Kidney (tissue), 14 donors: ENCODE measurements around the gene MYL5. TPM values are rescaled to one million over a fixed set of nuclear protein-coding genes. Genes with fewer than 3 reads are reported as not detected.

ENCODE experiments used
- DNase-seq, 5 donors: peaks; one replicate each; pipeline ENCODE4 v3.0.0-alpha.2; 2013 to 2020
- FAIRE-seq: peaks from 2 replicates; lab custom pipeline; 2012; peaks lifted over from hg19 to GRCh38; lab: Jason Lieb, UNC
- H3K27ac ChIP-seq, 2 donors: one replicate each; pipeline ENCODE4 v1.7.0; 2013; ENCODE audit warnings: low read depth in 2 of 2, low read length in 2 of 2, inconsistent platforms in 1 of 2
- H3K27me3 ChIP-seq: one replicate; pipeline ENCODE4 v1.7.1; 2013; ENCODE audit warnings: low read length, inconsistent platforms; ENCODE audit not compliant: control insufficient read depth, insufficient read depth
- H3K36me3 ChIP-seq, 3 donors: one replicate each; pipeline versions ENCODE4 v1.7.0 to v1.7.1; 2013; ENCODE audit warnings: low read length in 3 of 3, control low read depth in 1 of 3, inconsistent platforms in 1 of 3; ENCODE audit not compliant: insufficient read depth in 3 of 3, control insufficient read depth in 2 of 3
- H3K4me1 ChIP-seq, 3 donors: one replicate each; pipeline versions ENCODE4 v1.7.0 to v1.7.1; 2013; ENCODE audit warnings: low read length in 3 of 3, inconsistent platforms in 1 of 3, low read depth in 1 of 3; ENCODE audit not compliant: control insufficient read depth in 2 of 3, insufficient read depth in 2 of 3
- H3K4me3 ChIP-seq, 3 donors: one replicate each; pipeline versions ENCODE4 v1.7.0 to v1.8.1; 2013; ENCODE audit warnings: low read length in 3 of 3, control low read depth in 1 of 3, inconsistent platforms in 1 of 3
- H3K9ac ChIP-seq, 3 donors: one replicate each; pipeline versions ENCODE4 v1.7.0 to v1.7.1; 2013; ENCODE audit warnings: low read length in 3 of 3, control low read depth in 1 of 3, inconsistent platforms in 1 of 3
- H3K9me3 ChIP-seq, 3 donors: one replicate each; pipeline versions ENCODE4 v1.7.0 to v1.7.1; 2013; ENCODE audit warnings: low read length in 3 of 3, control low read depth in 1 of 3, inconsistent platforms in 1 of 3; ENCODE audit not compliant: control insufficient read depth in 2 of 3, insufficient read depth in 1 of 3
- intact Hi-C: fragments of 100-400 bp; cut with DNase I; formaldehyde crosslinking; loops from one replicate; pipeline ENCODE4 v1.11.1; 2022
- polyA plus RNA-seq: library from polyadenylated mRNA; stranded (reverse); fragments of 350-450 nt; fragmentation: Illumina TruSeq; extraction: RNeasy Lipid Tissue Mini Kit (QIAGEN cat#74804); gene quantifications from one replicate; pipeline ENCODE4 v1.2.3, GENCODE V29; 2014; ENCODE audit warnings: low read depth, low replicate concordance; ENCODE audit not compliant: insufficient read depth
- total RNA-seq: library from RNA; stranded (reverse); fragmentation: NEBNext Ultra II Directional; extraction: Animal tissue kit (Norgen Biotek cat#: 25700); gene quantifications from one replicate; pipeline ENCODE4 v1.2.1, GENCODE V29; 2021
- TF ChIP-seq, protein P1 (sequence below): IDR thresholded peaks from 3 replicates; pipeline ENCODE4 v1.5.1; 2012; ENCODE audit warnings: mild to moderate bottlenecking, moderate library complexity, borderline replicate concordance; ENCODE audit not compliant: insufficient read depth; ENCODE audit errors: extremely low read depth
- donor health status: control.
- donor health status: control.
- donor health status: control.
- donor health status: control.
- donor health status: control.
- donor health status: DM: yes; HTN: yes; CAD: no.
- donor health status: Normal renal cell carcinoma (clear cell type).

MYL5 gene
- total and polyA plus RNA-seq, 2 donors from 2014 or later = 17.9 to 29.6 TPM

DNA sequence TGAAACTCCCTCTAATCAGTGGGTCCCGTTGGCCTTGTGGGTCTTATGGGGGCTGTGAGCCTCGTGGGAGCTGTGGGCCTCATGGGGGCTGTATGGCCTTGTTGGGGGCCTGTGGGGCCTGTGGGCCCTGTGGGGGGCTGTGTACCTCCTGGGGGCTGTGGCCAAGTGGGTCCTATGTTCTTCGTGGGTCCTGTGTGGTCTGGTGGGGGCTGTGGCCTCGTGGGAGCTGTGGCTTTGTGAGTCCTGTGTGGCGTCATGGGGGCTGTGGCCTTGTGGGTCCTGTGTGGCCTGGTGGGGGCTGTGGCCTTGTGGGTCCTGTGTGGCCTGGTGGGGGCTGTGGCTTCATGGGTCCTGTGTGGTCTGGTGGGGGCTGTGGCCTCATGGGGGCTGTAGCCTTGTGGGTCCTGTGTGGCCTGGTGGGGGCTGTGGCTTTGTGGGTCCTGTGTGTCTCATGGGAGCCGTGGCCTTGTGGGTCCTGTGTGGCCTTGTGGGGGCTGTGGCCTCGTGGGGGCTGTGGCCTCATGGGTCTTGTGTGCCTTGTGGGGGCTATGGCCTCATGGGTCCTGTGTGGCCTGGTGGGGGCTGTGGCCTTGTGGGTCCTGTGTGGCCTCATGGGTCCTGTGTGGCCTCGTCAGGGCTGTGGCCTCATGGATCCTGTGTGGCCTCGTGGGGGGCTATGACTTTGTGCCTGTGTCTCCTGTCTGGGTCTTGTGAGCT lies 38.7 kb downstream of the MYL5 start:
- no peaks in the 10 kb centered on the region for H3K27me3 ChIP-seq
- TF ChIP-seq, protein P1, sequence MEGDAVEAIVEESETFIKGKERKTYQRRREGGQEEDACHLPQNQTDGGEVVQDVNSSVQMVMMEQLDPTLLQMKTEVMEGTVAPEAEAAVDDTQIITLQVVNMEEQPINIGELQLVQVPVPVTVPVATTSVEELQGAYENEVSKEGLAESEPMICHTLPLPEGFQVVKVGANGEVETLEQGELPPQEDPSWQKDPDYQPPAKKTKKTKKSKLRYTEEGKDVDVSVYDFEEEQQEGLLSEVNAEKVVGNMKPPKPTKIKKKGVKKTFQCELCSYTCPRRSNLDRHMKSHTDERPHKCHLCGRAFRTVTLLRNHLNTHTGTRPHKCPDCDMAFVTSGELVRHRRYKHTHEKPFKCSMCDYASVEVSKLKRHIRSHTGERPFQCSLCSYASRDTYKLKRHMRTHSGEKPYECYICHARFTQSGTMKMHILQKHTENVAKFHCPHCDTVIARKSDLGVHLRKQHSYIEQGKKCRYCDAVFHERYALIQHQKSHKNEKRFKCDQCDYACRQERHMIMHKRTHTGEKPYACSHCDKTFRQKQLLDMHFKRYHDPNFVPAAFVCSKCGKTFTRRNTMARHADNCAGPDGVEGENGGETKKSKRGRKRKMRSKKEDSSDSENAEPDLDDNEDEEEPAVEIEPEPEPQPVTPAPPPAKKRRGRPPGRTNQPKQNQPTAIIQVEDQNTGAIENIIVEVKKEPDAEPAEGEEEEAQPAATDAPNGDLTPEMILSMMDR = no peak
- DNase-seq = no peak
- intact Hi-C loops = no loop called here
- H3K36me3 ChIP-seq = no peaks in the 10 kb centered on the region
- no peak overlapping the region for H3K9ac ChIP-seq
- H3K27ac ChIP-seq = no peak overlapping the region
- no peak for FAIRE-seq
- H3K4me3 ChIP-seq = no peak overlapping the region
- H3K4me1 ChIP-seq = peaks cover 0 to 14% (median 0%) of the 10 kb centered on the region in 3 donors
- no peaks in the 10 kb centered on the region for H3K9me3 ChIP-seq

DNA sequence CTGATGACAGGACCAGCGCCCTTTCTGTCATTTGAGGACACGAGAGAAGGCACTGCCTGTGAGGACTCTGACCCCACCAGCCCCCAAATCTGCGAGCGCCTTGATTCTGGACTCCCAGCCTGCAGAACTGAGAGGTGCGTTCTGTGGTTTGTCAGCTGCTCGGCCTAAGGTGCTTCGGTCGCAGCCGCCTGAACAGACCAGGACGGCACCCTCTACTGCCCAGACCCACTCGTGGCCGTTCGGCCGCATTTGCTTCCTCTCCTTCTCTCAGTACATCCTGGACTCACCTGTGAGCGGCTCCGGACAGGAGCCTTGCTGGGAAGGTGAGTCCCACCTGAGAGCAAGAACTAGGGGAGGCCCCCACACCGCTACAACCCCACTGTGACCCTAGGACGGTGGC lies 39.7 kb downstream of the MYL5 start:
- FAIRE-seq (no peak), DNase-seq (no peak)
- no peak overlapping the region for H3K4me3 ChIP-seq
- H3K27me3 ChIP-seq = no peaks in the 10 kb centered on the region
- no peak overlapping the region for H3K9ac ChIP-seq
- TF ChIP-seq, protein P1 = no peak
- H3K9me3 ChIP-seq = no peaks in the 10 kb centered on the region
- H3K36me3 ChIP-seq = no peaks in the 10 kb centered on the region
- peaks cover 0 to 8% (median 0%) of the 10 kb centered on the region in 3 donors for H3K4me1 ChIP-seq
- intact Hi-C loops = no loop called here
- H3K27ac ChIP-seq = no peak overlapping the region

DNA sequence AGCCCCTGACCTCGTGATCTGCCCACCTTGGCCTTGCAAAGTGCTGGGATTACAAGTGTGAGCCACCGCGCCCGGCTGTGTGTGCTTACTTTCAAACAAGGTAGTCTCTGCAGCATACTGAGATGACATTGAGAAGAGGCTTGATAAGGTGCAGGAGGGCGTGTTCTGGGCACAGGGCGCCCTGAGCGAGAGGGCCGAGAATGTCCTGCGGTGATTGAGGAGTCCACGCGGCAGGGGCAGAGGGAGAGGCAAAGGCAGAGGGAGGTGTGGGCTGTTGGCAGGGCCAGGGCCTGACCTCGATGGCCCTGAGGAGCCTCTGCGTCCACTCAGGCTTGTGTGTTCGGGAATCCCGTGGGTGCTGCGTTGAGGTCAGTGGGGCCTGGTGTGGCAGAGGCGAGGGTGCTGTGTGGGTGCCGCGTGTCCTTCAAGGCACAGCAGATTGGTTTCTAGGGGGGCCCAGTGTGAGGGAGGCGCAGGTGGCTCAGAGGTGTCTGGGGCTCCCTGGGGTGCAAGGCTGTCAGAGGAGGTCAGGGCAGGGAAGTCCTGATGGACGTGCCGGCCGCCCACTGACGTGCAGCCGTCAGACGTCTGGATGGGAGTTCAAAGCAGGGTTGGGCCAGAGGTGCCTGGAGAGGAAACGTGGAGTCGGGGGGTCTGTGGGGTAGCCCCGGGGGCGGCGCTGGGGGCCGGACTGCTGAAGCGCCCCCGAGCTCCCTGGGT lies 43.4 kb downstream of the MYL5 start:
- no peak overlapping the region for H3K27ac ChIP-seq
- H3K9me3 ChIP-seq = no peaks in the 10 kb centered on the region
- H3K4me1 ChIP-seq = peaks cover 0 to 13% (median 0%) of the 10 kb centered on the region in 3 donors
- TF ChIP-seq, protein P1 = no peak
- no peaks in the 10 kb centered on the region for H3K36me3 ChIP-seq
- intact Hi-C loops = no loop called here
- H3K9ac ChIP-seq = no peak overlapping the region
- FAIRE-seq (no peak), DNase-seq (no peak)
- no peaks in the 10 kb centered on the region for H3K27me3 ChIP-seq
- H3K4me3 ChIP-seq = no peak overlapping the region
